ENCODE measurements around the gene RET.

- TF ChIP-seq, protein P1, sequence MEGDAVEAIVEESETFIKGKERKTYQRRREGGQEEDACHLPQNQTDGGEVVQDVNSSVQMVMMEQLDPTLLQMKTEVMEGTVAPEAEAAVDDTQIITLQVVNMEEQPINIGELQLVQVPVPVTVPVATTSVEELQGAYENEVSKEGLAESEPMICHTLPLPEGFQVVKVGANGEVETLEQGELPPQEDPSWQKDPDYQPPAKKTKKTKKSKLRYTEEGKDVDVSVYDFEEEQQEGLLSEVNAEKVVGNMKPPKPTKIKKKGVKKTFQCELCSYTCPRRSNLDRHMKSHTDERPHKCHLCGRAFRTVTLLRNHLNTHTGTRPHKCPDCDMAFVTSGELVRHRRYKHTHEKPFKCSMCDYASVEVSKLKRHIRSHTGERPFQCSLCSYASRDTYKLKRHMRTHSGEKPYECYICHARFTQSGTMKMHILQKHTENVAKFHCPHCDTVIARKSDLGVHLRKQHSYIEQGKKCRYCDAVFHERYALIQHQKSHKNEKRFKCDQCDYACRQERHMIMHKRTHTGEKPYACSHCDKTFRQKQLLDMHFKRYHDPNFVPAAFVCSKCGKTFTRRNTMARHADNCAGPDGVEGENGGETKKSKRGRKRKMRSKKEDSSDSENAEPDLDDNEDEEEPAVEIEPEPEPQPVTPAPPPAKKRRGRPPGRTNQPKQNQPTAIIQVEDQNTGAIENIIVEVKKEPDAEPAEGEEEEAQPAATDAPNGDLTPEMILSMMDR (IDR thresholded peaks at IDR 0.05; ENCODE audit: poor library complexity) = no peak
- no peak for TF ChIP-seq EZH2phosphoT487 (IDR thresholded peaks at IDR 0.05; ENCODE audit: low read depth, severe bottlenecking, unreplicated experiment)
Observed at GRCh38 chr10:43119416-43120115, 42.7 kb downstream of the RET start.

Data from hepatocyte (in vitro differentiated cells).